Parathyroid adenoma (tissue), 2 donors: Measurements from ENCODE around the gene FKBP5.

ENCODE experiments used
- H2AFZ ChIP-seq: fragments of 300-600 bp; sonication (generic); one replicate; pipeline ENCODE4 v1.7.0; 2017; ENCODE audit warnings: antibody characterized with exemption, mild to moderate bottlenecking
- H3K27ac ChIP-seq: fragments of 300-600 bp; sonication (generic); one replicate; pipeline ENCODE4 v1.7.0; 2017
- H3K27me3 ChIP-seq: fragments of 300-600 bp; sonication (generic); one replicate; pipeline ENCODE4 v1.7.0; 2017; ENCODE audit warnings: low read length; ENCODE audit not compliant: control insufficient read depth, insufficient read depth
- H3K36me3 ChIP-seq: fragments of 300-600 bp; sonication (generic); one replicate; pipeline ENCODE4 v1.7.0; 2017; ENCODE audit warnings: low read length; ENCODE audit not compliant: control insufficient read depth, insufficient read depth
- H3K4me1 ChIP-seq: fragments of 300-600 bp; sonication (generic); one replicate; pipeline ENCODE4 v1.7.0; 2017; ENCODE audit warnings: control low read depth
- H3K4me2 ChIP-seq: fragments of 300-600 bp; sonication (generic); one replicate; pipeline ENCODE4 v1.7.0; 2017; ENCODE audit warnings: low read length
- H3K4me3 ChIP-seq: fragments of 300-600 bp; sonication (generic); one replicate; pipeline ENCODE4 v1.7.0; 2017; ENCODE audit warnings: low read depth, low read length
- H3K79me2 ChIP-seq: fragments of 300-600 bp; sonication (generic); one replicate; pipeline ENCODE4 v1.7.0; 2017; ENCODE audit warnings: control low read depth
- H3K9ac ChIP-seq: fragments of 300-600 bp; sonication (generic); one replicate; pipeline ENCODE4 v1.7.0; 2017; ENCODE audit warnings: mild to moderate bottlenecking
- H3K9me3 ChIP-seq: fragments of 300-600 bp; sonication (generic); one replicate; pipeline ENCODE4 v1.7.0; 2017; ENCODE audit warnings: low read length; ENCODE audit not compliant: control insufficient read depth
- TF ChIP-seq, protein P1 (sequence below): fragments of 300-600 bp; sonication (generic); IDR thresholded peaks from one replicate; pipeline ENCODE4 v1.7.0; 2017; ENCODE audit warnings: antibody characterized with exemption, mild to moderate bottlenecking
- donor health status: primary hyperparathyroidism.

Gene FKBP5

DNA sequence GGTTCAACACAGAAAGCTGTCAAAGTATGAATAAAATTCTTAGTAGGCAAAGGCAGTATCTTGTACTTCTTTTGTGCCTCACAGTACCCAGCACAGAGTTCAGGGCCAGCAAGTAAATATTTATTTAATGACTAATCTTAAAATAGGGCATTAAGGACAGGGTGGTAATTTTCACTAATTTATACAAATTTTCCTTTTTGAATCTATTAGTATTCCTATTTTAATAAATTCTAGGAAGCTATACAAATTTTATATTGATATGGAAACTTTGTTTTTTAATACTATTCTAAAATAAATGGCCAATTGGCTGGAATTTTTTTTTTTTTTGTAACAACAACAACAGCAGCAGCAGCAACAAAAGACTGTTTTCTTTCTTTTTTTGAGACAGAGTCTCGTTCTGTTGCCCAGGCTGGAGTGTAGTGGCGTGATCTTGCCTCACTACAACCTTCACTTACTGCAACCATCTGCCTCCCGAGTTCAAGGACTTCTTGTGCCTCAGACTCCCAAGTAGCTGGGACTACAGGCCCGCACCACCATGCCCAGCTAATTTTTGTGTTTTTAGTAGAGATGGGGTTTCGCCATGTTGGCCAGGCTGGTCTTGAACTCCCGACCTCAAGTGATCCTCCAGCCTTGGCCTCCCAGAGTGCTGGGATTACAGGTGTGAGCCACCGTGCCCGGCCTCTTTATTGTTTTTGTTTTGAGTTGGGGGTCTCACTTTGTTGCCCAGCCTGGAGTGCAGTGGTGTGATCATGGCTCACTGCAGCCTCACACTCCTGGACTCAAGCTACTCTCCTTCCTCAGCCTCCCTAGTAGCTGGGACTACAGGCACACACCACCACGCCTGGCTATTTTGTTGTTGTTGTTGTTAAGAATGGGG is 85.2 kb downstream of the FKBP5 start:
- H3K9ac ChIP-seq: no peak overlapping the region
- H3K4me2 ChIP-seq: no peak overlapping the region
- no peak overlapping the region for H3K4me3 ChIP-seq
- H3K79me2 ChIP-seq: peaks cover 3% of the 10 kb centered on the region
- H3K27ac ChIP-seq: no peak overlapping the region
- no peak overlapping the region for H2AFZ ChIP-seq
- no peaks in the 10 kb centered on the region for H3K9me3 ChIP-seq
- peaks cover 10% of the 10 kb centered on the region for H3K4me1 ChIP-seq
- TF ChIP-seq, protein P1, sequence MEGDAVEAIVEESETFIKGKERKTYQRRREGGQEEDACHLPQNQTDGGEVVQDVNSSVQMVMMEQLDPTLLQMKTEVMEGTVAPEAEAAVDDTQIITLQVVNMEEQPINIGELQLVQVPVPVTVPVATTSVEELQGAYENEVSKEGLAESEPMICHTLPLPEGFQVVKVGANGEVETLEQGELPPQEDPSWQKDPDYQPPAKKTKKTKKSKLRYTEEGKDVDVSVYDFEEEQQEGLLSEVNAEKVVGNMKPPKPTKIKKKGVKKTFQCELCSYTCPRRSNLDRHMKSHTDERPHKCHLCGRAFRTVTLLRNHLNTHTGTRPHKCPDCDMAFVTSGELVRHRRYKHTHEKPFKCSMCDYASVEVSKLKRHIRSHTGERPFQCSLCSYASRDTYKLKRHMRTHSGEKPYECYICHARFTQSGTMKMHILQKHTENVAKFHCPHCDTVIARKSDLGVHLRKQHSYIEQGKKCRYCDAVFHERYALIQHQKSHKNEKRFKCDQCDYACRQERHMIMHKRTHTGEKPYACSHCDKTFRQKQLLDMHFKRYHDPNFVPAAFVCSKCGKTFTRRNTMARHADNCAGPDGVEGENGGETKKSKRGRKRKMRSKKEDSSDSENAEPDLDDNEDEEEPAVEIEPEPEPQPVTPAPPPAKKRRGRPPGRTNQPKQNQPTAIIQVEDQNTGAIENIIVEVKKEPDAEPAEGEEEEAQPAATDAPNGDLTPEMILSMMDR: no peak
- no peaks in the 10 kb centered on the region for H3K36me3 ChIP-seq
- H3K27me3 ChIP-seq: no peaks in the 10 kb centered on the region

DNA sequence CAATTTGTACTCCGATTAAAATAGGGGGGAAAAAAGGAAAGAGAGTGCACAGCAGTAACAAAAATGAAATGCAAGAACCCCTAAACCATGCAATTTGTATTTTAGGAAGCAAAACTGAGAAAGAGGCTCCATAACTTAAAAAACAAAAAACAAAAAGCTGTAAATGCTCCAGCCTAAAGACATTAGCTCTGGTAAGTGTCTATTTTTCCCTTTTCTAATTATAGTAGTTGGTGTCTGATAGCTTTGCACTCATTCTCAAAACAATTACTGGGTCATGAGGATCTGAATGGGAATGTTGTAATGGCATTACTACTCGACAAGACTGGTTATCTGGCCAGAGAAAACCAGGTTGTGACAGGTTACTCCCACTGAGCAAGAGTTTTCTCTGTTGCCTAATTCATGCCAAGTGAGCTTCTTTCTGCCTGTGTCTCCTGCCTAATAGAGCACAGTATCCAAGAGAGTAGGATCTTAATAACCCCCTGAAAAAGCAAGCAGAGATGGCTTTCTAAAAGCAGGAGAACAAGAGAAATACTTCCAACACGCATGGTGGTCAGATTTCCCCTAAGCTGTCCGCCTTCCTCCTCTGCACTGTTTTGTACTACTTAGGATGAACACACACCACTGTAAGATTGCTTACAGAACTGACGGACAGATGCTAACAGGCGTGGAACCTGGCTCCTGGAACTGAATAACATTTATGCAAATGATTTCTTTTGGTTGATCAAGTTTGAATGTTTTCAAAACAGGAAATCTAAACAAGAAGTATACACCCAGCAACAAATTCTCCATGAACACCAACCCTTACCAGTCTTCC is 86.4 kb downstream of the FKBP5 start:
- H3K9me3 ChIP-seq: no peaks in the 10 kb centered on the region
- H3K79me2 ChIP-seq: peaks cover 3% of the 10 kb centered on the region
- H3K4me1 ChIP-seq: peaks cover 10% of the 10 kb centered on the region
- H3K4me3 ChIP-seq: peak overlapping the region; percentile 12
- H3K27me3 ChIP-seq: no peaks in the 10 kb centered on the region
- H3K9ac ChIP-seq: no peak overlapping the region
- peak overlapping the region; percentile 18 for H2AFZ ChIP-seq
- TF ChIP-seq, protein P1: no peak
- H3K36me3 ChIP-seq: no peaks in the 10 kb centered on the region
- peak overlapping the region; percentile 50 for H3K4me2 ChIP-seq
- H3K27ac ChIP-seq: peak overlapping the region; percentile 70

DNA sequence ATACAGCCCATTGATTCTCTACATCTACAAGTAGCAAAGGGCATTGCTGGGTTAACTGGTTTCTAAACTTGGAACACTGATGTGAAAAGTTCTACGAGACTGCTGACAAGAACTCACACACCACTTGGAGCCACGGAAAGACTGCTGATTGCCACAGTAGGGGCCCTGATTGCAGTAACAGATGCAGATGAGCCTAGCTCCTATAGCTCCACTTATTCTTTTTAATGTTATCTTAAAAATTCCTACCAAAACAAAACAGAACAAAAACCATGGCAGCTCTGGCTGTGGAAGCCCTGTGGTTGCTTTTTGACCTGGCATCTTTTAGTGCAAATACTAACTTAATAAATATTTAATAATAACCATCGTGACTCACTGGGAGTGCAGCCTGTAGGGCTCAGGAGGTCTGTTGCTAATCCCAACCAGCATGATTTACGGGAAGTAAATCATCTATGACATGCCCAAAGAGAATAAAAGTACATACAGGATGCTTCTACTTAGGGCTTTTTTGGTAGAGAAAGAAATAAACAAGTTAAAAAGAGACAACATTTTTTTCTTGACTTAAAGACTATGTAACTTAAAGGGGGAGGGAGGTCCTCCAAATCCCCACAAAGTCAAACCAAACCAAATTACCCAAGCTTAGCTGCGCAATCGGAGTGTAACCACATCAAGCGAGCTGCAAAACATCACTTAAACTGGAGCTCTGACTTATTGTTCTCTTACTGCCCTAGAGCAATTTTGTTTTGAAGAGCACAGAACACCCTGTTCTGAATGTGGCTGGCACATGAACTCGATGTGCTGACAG is 87.2 kb downstream of the FKBP5 start:
- H3K27ac ChIP-seq: peak overlapping the region; percentile 70
- peak overlapping the region; percentile 12 for H3K4me3 ChIP-seq
- peak overlapping the region; percentile 50 for H3K4me2 ChIP-seq
- H3K9me3 ChIP-seq: no peaks in the 10 kb centered on the region
- H3K4me1 ChIP-seq: peaks cover 10% of the 10 kb centered on the region
- no peaks in the 10 kb centered on the region for H3K36me3 ChIP-seq
- H3K27me3 ChIP-seq: no peaks in the 10 kb centered on the region
- H3K79me2 ChIP-seq: peaks cover 3% of the 10 kb centered on the region
- no peak overlapping the region for H3K9ac ChIP-seq
- TF ChIP-seq, protein P1: no peak
- H2AFZ ChIP-seq: peak overlapping the region; percentile 43

DNA sequence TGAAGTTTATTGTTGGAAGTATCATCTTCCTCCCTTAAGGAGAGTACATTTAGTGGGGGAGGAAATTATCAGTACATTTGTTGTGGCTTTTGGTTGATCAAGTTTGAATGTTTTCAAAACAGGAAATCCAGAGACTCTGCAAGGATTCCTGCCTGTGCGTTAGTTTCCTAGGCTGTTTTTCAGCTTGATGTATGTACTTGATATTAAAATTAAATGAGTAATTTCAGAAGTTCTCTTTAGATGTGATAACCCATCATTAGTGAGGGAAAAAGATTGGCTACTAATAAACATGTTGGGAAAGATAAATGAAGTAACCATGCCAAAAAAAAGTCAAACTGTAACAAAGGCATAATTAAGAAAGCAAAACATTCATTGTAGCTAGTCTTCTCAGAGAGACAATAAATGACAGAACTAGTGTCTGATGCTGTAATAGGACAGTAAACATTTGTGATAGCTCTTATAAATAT is 88.0 kb downstream of the FKBP5 start:
- Histone ChIP-seq H3K27ac (peak overlapping the region; percentile 70), H3K9ac (no peak overlapping the region), H2AFZ (no peak overlapping the region), H3K36me3 (no peaks in the 10 kb centered on the region), H3K4me3 (no peak overlapping the region), H3K4me1 (peaks cover 10% of the 10 kb centered on the region), H3K9me3 (no peaks in the 10 kb centered on the region), H3K79me2 (peaks cover 3% of the 10 kb centered on the region), H3K27me3 (no peaks in the 10 kb centered on the region), H3K4me2 (peak overlapping the region; percentile 50)
- TF ChIP-seq, protein P1: no peak
